GM12878 (cell line): Measurements from ENCODE around the gene POLK. TPM values are rescaled to one million over a fixed set of nuclear protein-coding genes. Genes with fewer than 3 reads are reported as not detected.

Experiments
- ATAC-seq: fragments of 200-7000 bp; cut with Tn5 transposase; 3 replicates; pipeline ENCODE4 v1.9.1; 2020; ENCODE audit warnings: mild to moderate bottlenecking, moderate library complexity
- BruUV-seq: library from RNA; stranded (reverse); fragments of 400-500 nt; replicated peaks from 2 replicates; lab custom pipeline; 2021; lab: Mats Ljungman, UMichigan
- CTCF ChIA-PET: fragments of 300-600 bp; sonication (Branson Sonifier 250); formaldehyde crosslinking; extraction: SDS; loops from one replicate; lab custom pipeline; 2021; ENCODE audit warnings: inconsistent platforms; lab: Yijun Ruan, JAX
- POLR2A ChIA-PET: fragments of 350-600 bp; formaldehyde crosslinking; extraction: SDS; loops from one replicate; lab custom pipeline; 2021; ENCODE audit warnings: inconsistent platforms; lab: Charles Lee
- RAD21 ChIA-PET: fragments of 300-600 bp; sonication (Branson Sonifier 250); formaldehyde crosslinking; loops from one replicate; lab custom pipeline; 2023; ENCODE audit warnings: antibody characterized with exemption; ENCODE audit not compliant: unreplicated experiment; lab: Charles Lee
- SMC1A ChIA-PET: fragments of 300-600 bp; sonication (Branson Sonifier 250); formaldehyde crosslinking; loops from one replicate; lab custom pipeline; 2023; ENCODE audit not compliant: unreplicated experiment, uncharacterized antibody; lab: Charles Lee
- DNase-seq: peaks from one replicate; pipeline ENCODE4 v3.0.0-alpha.2; 2011; ENCODE audit warnings: low read depth, low spot score
- FAIRE-seq: peaks from 3 replicates; lab custom pipeline; 2011; peaks lifted over from hg19 to GRCh38; lab: Jason Lieb, UNC
- H2AFZ ChIP-seq: 2 replicates; pipeline ENCODE4 v1.6.0; 2011; ENCODE audit warnings: low read depth, low read length, control low read depth; ENCODE audit not compliant: control insufficient read depth
- H3K27ac ChIP-seq: 2 replicates; pipeline ENCODE4 v1.5.1; 2011; ENCODE audit warnings: control low read depth; ENCODE audit not compliant: control insufficient read depth, insufficient read depth
- H3K27me3 ChIP-seq, 2 experiments: replicated peaks in 1 of 2; 2 replicates each; pipeline versions ENCODE4 v1.6.0 to v1.6.1; 2011; ENCODE audit warnings: low read length in 1 of 2; ENCODE audit not compliant: control insufficient read depth in 2 of 2, insufficient read depth in 2 of 2
- H3K36me3 ChIP-seq, 2 experiments: 2 replicates each; pipeline ENCODE4 v1.5.1; 2011; ENCODE audit warnings: low read length in 1 of 2; ENCODE audit not compliant: control insufficient read depth in 2 of 2, insufficient read depth in 2 of 2
- H3K4me1 ChIP-seq: 2 replicates; pipeline ENCODE4 v1.6.1; 2011; ENCODE audit warnings: mild to moderate bottlenecking, low read length, moderate library complexity, mixed read lengths; ENCODE audit not compliant: control insufficient read depth, insufficient read depth
- H3K4me2 ChIP-seq: 2 replicates; pipeline ENCODE4 v1.6.0; 2011; ENCODE audit warnings: control low read depth; ENCODE audit not compliant: control insufficient read depth, insufficient read depth
- H3K4me3 ChIP-seq: fragments of 200-600 bp; sonication (generic); 2 replicates; pipeline ENCODE4 v1.5.1; 2016
- H3K79me2 ChIP-seq: 2 replicates; pipeline ENCODE4 v1.6.0; 2011; ENCODE audit warnings: low read length; ENCODE audit not compliant: control insufficient read depth, insufficient read depth
- H3K9ac ChIP-seq: 2 replicates; pipeline ENCODE4 v1.8.0; 2011; ENCODE audit warnings: low read length, control low read depth, mixed read lengths; ENCODE audit not compliant: control insufficient read depth, insufficient read depth
- H3K9me3 ChIP-seq: replicated peaks from 3 replicates; pipeline ENCODE4 v1.5.1; 2011; ENCODE audit warnings: mild to moderate bottlenecking, low read length; ENCODE audit not compliant: control insufficient read depth, insufficient read depth
- H4K20me1 ChIP-seq: 2 replicates; pipeline ENCODE4 v1.6.0; 2011; ENCODE audit not compliant: control insufficient read depth, insufficient read depth
- CBX5 ChIP-seq: sonication (generic); IDR thresholded peaks from 2 replicates; pipeline ENCODE4 v1.6.1; 2016; ENCODE audit warnings: low read depth, moderate library complexity, mild to moderate bottlenecking, inconsistent platforms
- CTCF ChIP-seq, 3 experiments: IDR thresholded peaks in 2 of 3; conservative IDR thresholded peaks in 1 of 3; 2 replicates each; pipeline ENCODE4 v1.5.1; 2011; ENCODE audit warnings: low read depth in 3 of 3, low read length in 3 of 3, mild to moderate bottlenecking in 3 of 3, control low read depth in 2 of 3, moderate library complexity in 2 of 3, inconsistent platforms in 1 of 3, mixed read lengths in 1 of 3; ENCODE audit not compliant: control insufficient read depth in 2 of 3, insufficient read depth in 1 of 3; ENCODE audit errors: extremely low read depth in 1 of 3
- HDGF ChIP-seq: fragments of 450-650 bp; IDR thresholded peaks from 2 replicates; pipeline ENCODE4 v1.6.1; 2016; ENCODE audit warnings: antibody characterized with exemption
- IKZF2 ChIP-seq, 2 experiments: fragments of 450-650 bp; IDR thresholded peaks; 2 replicates each; pipeline ENCODE4 v1.6.1; 2017; ENCODE audit warnings: mild to moderate bottlenecking in 2 of 2, moderate library complexity in 2 of 2
- NBN ChIP-seq: fragments of 450-650 bp; IDR thresholded peaks from 2 replicates; pipeline ENCODE4 v1.6.1; 2016
- RB1 ChIP-seq: fragments of 450-650 bp; formaldehyde crosslinking; IDR thresholded peaks from 2 replicates; pipeline ENCODE4 v1.6.1; 2017; ENCODE audit warnings: mild to moderate bottlenecking, borderline replicate concordance
- RUNX3 ChIP-seq: IDR thresholded peaks from 2 replicates; pipeline ENCODE4 v1.6.1; 2012; ENCODE audit warnings: low read length, inconsistent platforms
- SMC3 ChIP-seq: IDR thresholded peaks from 2 replicates; pipeline ENCODE4 v1.6.1; 2011; ENCODE audit warnings: low read length, improper control_type of control experiment, borderline replicate concordance
- WGBS: methylation state at CpG from one replicate; pipeline ENCODE4 v1.1.6; 2016; ENCODE audit warnings: low lambda C conversion rate; ENCODE audit not compliant: insufficient replicate concordance, insufficient coverage; ENCODE audit errors: missing lambda C conversion rate; 5-methylcytosine and 5-hydroxymethylcytosine counted together
- in situ Hi-C: fragments of 300-500 bp; cut with MboI; formaldehyde crosslinking; loops from 9 replicates; pipeline ENCODE4 v1.14.3; 2018; ENCODE audit warnings: mixed read lengths
- intact Hi-C: fragments of 100-400 bp; cut with micrococcal nuclease; formaldehyde crosslinking; loops from one replicate; pipeline ENCODE4 v1.14.2; 2022; ENCODE audit not compliant: unreplicated experiment
- polyA plus RNA-seq, 11 experiments: library from polyadenylated mRNA; depleted of rRNA in 4 of 11; unstranded in 6 of 11; stranded (reverse) in 5 of 11; fragments of >200 nt; fragmentation: Nextera tagmentation in 4 of 11; fragmentation: Illumina TruSeq in 1 of 11; extraction: Ambion mirVana in 4 of 11; extraction: Trizol in 1 of 11; gene quantifications; 1 replicate in 1 of 11; 2 replicates in 10 of 11; pipeline versions ENCODE4 v1.2.1 to v1.2.3, GENCODE V29; 2011 to 2016; ENCODE audit warnings: inconsistent platforms in 2 of 11, missing spikeins in 2 of 11, low read depth in 1 of 11
- total RNA-seq, 4 experiments: library from RNA; depleted of rRNA in 3 of 4; stranded (reverse); fragments of >200 nt in 3 of 4; fragmentation: Illumina TruSeq in 1 of 4; extraction: Trizol in 1 of 4; gene quantifications; 2 replicates each; pipeline versions ENCODE4 v1.2.1 to v1.2.3, GENCODE V29; 2013 to 2021

The POLK gene
- total and polyA plus RNA-seq, 10 of the 15 experiments (the other 5 are each of a cell fraction or from before 2014, with no cell fraction given): 10.4 to 47.6 (median 29.0) TPM

GRCh38 chr5:75469017-75469416 is 42.7 kb upstream of the POLK start:
- no peak overlapping the region for H2AFZ ChIP-seq
- H3K4me3 ChIP-seq: no peak overlapping the region
- intact Hi-C loops (no loop called here), in situ Hi-C loops (no loop called here)
- SMC1A ChIA-PET: no interaction called here
- DNase-seq (no peak), FAIRE-seq (no peak), ATAC-seq (no peak)
- CTCF ChIA-PET: interaction anchor here (1.1 kb wide), 1 partner anchor 21 kb away, joined by 4 read pairs; no protein-coding TSS in a partner anchor
- POLR2A ChIA-PET: no interaction called here
- H3K27ac ChIP-seq: no peak overlapping the region
- H3K9ac ChIP-seq: no peak overlapping the region
- H3K4me1 ChIP-seq: peaks cover 3% of the 10 kb centered on the region; the same call in 1 of the 2 replicates
- 94% methylated on average over 1 of the region's 1 CpG for WGBS
- H4K20me1 ChIP-seq: peaks cover 2% of the 10 kb centered on the region; the same call in 1 of the 2 replicates
- TF ChIP-seq NBN (0 out of 2 replicates have a peak, but pooled peaks have one; percentile 24), CTCF (IDR thresholded peaks at IDR 0.05 in 2 of 3, conservative IDR thresholded peaks at IDR 0.05 in 1 of 3; ENCODE audit: control insufficient read depth in 2 of 3, extremely low read depth in 1 of 3, insufficient read depth in 1 of 3, low read depth in 3 of 3, low read length in 3 of 3) (no peak), CBX5 (peak; percentile 71; the same call in 1 of the 2 replicates)
- H3K27me3 ChIP-seq: no peaks in the 10 kb centered on the region
- H3K4me2 ChIP-seq: no peak overlapping the region
- peaks cover 22% of the 10 kb centered on the region for H3K9me3 ChIP-seq
- RAD21 ChIA-PET: no interaction called here
- no TSS peak for BruUV-seq
- peaks cover 55% of the 10 kb centered on the region for H3K79me2 ChIP-seq
- H3K36me3 ChIP-seq: peaks cover 3% of the 10 kb centered on the region in 2 experiments; a peak in 3 of 4 replicates

GRCh38 chr5:75471193-75471592 is 40.5 kb upstream of the POLK start:
- DNase-seq: no peak
- Histone ChIP-seq H3K27ac (no peak overlapping the region), H3K9ac (no peak overlapping the region), H3K36me3 (peaks cover 3% of the 10 kb centered on the region in 2 experiments; a peak in 3 of 4 replicates), H4K20me1 (peaks cover 2% of the 10 kb centered on the region; the same call in 1 of the 2 replicates), H3K4me3 (no peak overlapping the region), H3K9me3 (peaks cover 22% of the 10 kb centered on the region), H3K4me2 (no peak overlapping the region), H3K4me1 (no peaks in the 10 kb centered on the region), H3K79me2 (peaks cover 44% of the 10 kb centered on the region), H3K27me3 (no peaks in the 10 kb centered on the region), H2AFZ (no peak overlapping the region)
- no TSS peak for BruUV-seq
- ChIA-PET SMC1A (interaction anchor here (1.1 to 1.6 kb wide), 4 partner anchors 10 to 31 kb away, joined by 3 to 9 read pairs (median 4); no protein-coding TSS in a partner anchor), CTCF (interaction anchor here (1.1 kb wide), 1 partner anchor 39 kb away, joined by 3 read pairs; no protein-coding TSS in a partner anchor), POLR2A (interaction anchor here (0.6 to 1.4 kb wide), 3 partner anchors 10 to 104 kb away, joined by 3 to 5 read pairs (median 3); no protein-coding TSS in a partner anchor), RAD21 (no interaction called here)
- in situ Hi-C loops: no loop called here
- ATAC-seq: no peak
- intact Hi-C loops: no loop called here
- WGBS: 93% methylated on average over 2 of the region's 2 CpGs
- FAIRE-seq: no peak
- no peak for TF ChIP-seq IKZF2 (IDR thresholded peaks at IDR 0.05)
- no peak for TF ChIP-seq RB1
- TF ChIP-seq SMC3: no peak
- TF ChIP-seq HDGF: no peak
- TF ChIP-seq RUNX3: no peak
